Myocyte (in vitro differentiated cells): Measurements from ENCODE around the gene AGAP1. TPM values are rescaled to one million over a fixed set of nuclear protein-coding genes. Genes with fewer than 3 reads are reported as not detected.

Experiments
- DNase-seq: peaks from one replicate; pipeline ENCODE4 v3.0.0-alpha.2; 2012; ENCODE audit warnings: low read depth
- total RNA-seq: library from RNA; depleted of rRNA; stranded (reverse); fragments of >200 nt; gene quantifications from 2 replicates; pipeline ENCODE4 v1.2.3, GENCODE V29; 2014

Gene AGAP1
- total RNA-seq, 1 donor from 2014 or later = 15.5 TPM

- no peak for DNase-seq
Measured at GRCh38 chr2:235679471-235679870, 185.6 kb downstream of the AGAP1 start.

DNA sequence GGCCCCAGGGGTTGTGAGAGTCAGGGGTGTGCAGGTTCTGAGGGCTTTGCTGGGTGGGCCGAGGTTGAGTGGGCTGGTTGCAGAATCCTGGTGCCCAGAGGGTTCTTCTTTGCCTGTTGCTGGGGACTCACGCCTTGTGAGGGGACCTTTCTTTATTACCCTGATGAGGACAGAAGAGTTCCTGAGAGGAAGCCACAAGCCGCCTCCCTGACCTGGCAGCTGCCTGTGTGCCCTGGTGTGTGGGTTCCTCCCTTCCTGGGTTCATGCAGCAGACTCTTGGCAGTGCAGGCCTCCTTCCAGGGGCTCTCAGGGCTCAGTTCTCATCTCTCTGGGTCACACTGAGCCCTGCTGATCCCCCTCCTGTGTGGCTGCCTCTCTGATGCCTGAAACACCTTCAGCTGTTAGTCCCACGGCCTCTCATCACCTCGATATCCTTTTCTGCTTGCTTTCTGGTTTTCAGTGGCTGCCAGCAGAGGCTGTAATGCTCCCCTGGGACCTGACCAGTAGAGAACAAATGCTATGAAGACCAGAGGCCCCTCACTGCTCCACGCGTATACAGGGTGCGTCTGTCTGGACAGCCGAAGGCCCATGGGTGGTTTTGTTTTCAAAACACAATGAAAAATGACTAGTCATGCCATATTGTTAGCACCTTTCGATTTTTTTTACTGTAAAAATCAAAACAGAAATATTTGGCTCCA lies 191.3 kb downstream of the AGAP1 start:
- peak; percentile 48 for DNase-seq

DNA sequence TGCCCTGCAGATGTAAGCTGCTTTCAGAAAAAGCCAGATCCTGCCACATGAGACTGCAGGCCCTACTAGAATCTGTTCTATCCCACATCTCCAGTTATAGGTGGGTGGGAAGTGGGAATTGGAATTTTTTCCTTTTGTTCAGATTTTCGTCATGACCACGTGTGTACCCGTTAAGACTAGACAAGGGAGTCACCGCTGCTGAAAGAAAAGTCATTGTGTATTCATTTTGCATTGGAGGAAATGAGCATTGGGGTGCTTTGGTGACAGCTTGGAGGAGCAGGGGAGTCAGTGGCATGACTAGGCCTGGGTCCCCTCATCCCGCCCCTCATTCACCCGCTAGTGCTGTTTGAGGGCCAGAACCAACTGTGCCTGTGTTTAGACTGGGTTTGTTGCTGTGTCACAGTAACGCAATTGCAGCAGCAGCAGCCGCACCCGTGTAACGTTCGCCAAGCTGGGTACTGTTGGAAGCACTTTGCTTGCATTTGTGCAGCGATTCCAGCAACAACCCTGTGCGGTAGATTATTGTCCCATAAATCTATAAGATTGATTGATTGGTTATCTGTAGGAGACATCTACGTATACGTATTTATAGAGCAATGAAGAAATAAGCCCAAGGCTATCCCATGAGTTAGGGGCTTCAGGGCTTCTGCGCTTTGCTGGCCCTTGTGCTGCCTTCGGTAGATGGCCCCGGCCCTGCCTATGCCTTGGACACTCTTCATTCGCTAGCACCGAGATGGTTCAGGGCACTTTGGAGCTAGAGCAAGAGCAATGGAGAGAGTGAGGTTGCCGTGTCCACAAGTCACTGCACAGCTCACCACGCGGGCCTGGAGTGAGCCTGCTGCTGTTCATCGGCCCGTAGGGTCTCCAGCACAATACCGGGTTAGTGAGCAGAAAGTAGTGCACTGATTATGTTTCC lies 194.9 kb downstream of the AGAP1 start:
- DNase-seq = no peak

DNA sequence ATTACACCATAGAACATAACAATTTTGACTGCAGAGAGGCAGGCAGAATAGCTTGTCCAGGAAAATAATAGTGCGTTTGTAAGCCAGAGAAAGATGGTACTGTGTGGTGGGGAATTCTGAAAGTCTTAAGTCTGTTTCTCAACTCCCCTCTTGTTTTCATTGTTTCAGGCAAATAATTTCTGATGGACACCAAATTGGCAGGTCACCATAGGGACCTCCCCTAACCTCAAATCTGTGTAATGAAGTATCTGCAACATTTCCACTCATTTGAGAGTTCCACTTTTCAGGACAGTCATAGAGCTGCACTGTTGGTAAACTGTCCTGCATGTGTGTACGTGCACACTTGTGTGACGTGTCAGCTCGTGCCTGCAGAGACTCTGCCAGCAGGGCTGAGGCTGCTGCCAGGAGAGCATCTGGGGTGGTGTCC lies 195.6 kb downstream of the AGAP1 start:
- no peak for DNase-seq

GRCh38 chr2:235690082-235690808 lies 196.4 kb downstream of the AGAP1 start:
- no peak for DNase-seq

GRCh38 chr2:235690809-235691450 lies 197.1 kb downstream of the AGAP1 start:
- DNase-seq = peak; percentile 21

DNA sequence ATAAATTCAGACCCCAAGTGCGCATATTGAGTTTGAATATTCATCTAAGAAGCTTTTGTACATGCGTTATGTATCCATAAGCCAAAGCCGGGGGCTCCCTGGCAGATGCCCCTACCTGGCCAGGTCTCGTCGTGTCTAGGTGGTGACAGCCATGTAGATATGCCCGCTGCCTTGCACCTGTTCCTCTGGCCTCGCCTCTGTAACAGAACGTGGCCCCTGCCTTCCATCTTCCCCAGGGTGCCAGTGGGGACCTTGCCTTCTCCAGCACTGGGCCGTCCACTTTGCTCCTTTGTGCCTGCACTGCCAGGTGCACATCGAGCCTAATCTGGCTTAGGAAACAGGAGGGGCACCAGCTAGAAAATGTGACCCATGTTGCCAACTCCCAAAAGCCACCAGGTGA lies 198.2 kb downstream of the AGAP1 start:
- DNase-seq = no peak

DNA sequence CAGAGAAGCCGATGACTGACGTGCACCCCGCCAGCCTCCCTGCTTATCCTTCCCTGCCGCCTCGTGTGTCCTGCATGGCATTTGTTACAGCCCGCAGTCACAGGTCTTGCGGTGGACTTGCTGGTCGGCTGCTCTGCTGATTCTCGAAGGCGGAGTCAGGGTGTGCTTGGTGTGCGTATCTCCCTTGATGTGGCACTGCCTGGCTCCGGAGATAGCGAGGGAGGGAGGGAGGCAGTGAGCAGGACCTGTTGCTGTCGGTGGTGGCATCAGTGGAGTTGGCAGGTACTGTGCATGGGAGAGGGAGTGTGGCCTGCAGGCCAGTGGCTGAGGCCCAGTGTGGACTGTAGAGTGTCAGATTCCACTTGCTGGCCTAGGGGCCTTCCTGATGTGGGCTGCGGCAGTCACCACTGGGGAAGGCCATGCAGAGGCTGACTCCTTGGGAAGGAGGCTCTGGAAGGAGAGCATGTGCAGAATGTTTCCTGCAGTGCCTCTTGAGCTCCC lies 198.9 kb downstream of the AGAP1 start:
- DNase-seq = no peak

GRCh38 chr2:235693279-235693678 lies 199.4 kb downstream of the AGAP1 start:
- no peak for DNase-seq

- no peak for DNase-seq
Measured at GRCh38 chr2:235694721-235695601, 201.1 kb downstream of the AGAP1 start.

DNA sequence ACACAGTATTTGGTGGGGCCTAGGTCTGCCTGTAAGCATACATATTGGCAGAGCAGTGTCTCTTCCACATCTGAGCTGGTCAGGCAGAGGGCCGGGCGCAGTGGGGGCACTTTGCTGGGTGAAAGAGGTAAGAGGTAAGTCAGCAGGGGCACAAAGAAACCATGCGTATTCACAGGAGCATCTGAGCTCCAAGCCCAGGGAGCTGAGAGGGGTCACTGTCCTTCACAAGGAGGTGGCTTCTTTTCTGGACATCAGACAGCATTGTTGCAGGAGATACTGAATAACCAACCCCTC lies 201.7 kb downstream of the AGAP1 start:
- no peak for DNase-seq

DNA sequence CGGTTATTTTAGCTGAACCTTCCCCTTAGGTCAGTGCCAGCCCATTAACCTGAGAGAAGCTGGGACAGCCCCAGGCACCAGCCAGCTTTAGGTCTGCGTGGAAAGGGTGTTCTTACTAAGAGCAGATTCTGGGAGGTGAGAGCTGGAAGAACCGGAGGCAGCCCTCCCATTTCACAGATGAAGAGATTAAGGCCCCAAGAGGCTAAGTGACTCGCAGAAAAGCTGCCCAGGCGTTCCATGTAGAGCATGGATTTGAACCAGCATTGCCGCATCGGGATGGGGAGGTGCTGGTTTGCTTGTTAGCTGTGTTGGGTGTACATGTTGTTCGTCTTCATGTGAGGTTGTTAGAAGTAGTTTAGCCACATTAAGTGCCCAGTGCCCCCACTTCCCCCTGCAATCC lies 203.2 kb downstream of the AGAP1 start:
- DNase-seq = no peak

GRCh38 chr2:235698028-235698427 lies 204.2 kb downstream of the AGAP1 start:
- DNase-seq = no peak

DNA sequence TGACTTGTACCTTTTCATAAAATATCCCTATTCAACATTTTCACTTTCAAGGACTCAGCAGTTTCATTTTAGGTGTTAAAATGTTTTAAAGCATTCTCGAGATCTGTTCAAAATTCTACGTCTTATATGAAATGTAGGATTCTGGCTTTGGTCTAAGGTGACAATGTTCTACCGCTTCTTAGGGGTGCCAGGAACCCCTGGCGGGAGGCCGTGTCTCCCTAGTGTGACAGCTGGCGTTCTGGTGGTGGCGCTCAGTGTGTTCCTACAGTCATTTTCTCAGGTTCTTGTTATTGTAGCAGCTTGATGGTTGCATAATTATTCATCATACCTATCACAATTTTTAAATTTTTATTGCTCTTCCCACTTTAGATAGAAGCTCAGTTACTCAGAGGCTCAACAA lies 204.6 kb downstream of the AGAP1 start:
- no peak for DNase-seq

DNA sequence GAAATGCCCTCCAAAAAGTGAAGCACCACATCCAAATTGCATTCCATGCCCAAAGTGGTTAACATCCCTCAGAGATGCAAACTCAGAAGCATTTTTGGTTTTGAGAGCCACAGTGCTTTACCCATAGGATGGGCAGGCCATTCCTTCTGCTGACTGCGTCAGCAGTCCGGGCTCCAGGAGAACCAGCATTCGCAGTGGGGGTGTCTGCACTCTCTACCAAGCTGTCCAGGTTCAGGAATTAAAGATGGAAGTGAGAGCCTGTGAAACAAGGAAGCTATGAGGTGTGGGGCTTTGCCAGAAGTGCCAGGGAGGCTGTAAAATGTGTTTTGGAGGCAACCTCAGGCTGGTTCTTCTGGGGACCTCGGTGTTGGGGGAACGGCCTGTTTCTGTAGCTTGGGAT lies 205.7 kb downstream of the AGAP1 start:
- DNase-seq = no peak

- no peak for DNase-seq
Measured at GRCh38 chr2:235701206-235701981, 207.6 kb downstream of the AGAP1 start.

GRCh38 chr2:235702186-235702585 lies 208.3 kb downstream of the AGAP1 start:
- no peak for DNase-seq

- DNase-seq = no peak
Measured at GRCh38 chr2:235703711-235704295, 210.0 kb downstream of the AGAP1 start.

GRCh38 chr2:235705296-235705695 lies 211.5 kb downstream of the AGAP1 start:
- no peak for DNase-seq
